ENCODE results near the gene DDX1. TPM values are rescaled to one million over a fixed set of nuclear protein-coding genes. Genes with fewer than 3 reads are reported as not detected.

Gene DDX1
- total RNA-seq, 1 donor from 2014 or later: 81.3 TPM

DNA sequence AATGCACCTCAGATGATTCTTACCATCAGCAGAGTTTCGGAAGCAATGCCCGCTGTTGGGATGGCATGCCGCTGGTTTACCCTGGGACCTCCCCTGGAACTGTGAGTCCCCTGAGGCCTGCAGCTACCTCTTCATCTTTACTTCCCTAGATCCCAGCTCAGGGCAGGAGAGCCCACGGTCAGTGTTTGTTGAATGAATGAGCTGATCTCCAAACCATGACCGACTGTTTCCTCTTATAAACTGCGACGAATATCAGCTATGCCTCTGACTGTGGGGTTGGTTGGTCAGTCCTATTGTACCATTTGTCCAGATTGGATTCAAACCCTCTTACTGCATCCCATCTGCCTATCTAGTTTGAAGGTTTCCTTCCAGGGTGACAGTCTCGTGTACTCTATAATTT lies 64.4 kb downstream of the DDX1 start:
- peak; percentile 50 for FAIRE-seq
- Histone ChIP-seq H3K27me3 (ENCODE audit: control insufficient read depth, insufficient read depth, low read length) (peaks cover 2% of the 10 kb centered on the region), H3K4me3 (ENCODE audit: low read depth, low read length) (no peak overlapping the region), H3K36me3 (ENCODE audit: control insufficient read depth, insufficient read depth, low read length) (no peaks in the 10 kb centered on the region)
- no peak for DNase-seq (ENCODE audit: low read depth)
- TF ChIP-seq, protein P1, sequence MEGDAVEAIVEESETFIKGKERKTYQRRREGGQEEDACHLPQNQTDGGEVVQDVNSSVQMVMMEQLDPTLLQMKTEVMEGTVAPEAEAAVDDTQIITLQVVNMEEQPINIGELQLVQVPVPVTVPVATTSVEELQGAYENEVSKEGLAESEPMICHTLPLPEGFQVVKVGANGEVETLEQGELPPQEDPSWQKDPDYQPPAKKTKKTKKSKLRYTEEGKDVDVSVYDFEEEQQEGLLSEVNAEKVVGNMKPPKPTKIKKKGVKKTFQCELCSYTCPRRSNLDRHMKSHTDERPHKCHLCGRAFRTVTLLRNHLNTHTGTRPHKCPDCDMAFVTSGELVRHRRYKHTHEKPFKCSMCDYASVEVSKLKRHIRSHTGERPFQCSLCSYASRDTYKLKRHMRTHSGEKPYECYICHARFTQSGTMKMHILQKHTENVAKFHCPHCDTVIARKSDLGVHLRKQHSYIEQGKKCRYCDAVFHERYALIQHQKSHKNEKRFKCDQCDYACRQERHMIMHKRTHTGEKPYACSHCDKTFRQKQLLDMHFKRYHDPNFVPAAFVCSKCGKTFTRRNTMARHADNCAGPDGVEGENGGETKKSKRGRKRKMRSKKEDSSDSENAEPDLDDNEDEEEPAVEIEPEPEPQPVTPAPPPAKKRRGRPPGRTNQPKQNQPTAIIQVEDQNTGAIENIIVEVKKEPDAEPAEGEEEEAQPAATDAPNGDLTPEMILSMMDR (IDR thresholded peaks at IDR 0.05; ENCODE audit: insufficient read depth, low read length, severe bottlenecking): no peak

DNA sequence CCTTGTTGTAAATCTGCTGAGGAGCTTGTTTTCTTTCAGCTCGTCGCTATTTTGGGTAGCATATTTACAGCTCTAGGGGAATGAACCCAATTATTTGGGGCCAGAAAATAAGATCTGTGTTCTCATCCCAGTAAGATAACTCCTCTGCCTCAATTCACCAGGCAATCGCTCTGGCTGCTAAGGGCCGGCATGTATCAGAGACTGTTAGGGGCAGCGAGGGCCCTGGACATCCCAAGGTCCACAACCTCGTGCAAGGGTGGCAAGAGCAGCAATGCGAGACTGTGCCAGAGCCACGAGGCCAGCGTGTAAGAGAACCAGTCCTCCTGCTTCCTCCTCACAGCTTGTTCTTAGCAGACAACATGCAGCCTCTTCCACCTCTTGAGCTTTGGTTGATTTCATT lies 66.1 kb downstream of the DDX1 start:
- no peak for DNase-seq (ENCODE audit: low read depth)
- no peak for FAIRE-seq
- TF ChIP-seq, protein P1 (IDR thresholded peaks at IDR 0.05; ENCODE audit: insufficient read depth, low read length, severe bottlenecking): no peak
- Histone ChIP-seq H3K4me3 (ENCODE audit: low read depth, low read length) (no peak overlapping the region), H3K36me3 (ENCODE audit: control insufficient read depth, insufficient read depth, low read length) (no peaks in the 10 kb centered on the region), H3K27me3 (ENCODE audit: control insufficient read depth, insufficient read depth, low read length) (peaks cover 2% of the 10 kb centered on the region)

DNA sequence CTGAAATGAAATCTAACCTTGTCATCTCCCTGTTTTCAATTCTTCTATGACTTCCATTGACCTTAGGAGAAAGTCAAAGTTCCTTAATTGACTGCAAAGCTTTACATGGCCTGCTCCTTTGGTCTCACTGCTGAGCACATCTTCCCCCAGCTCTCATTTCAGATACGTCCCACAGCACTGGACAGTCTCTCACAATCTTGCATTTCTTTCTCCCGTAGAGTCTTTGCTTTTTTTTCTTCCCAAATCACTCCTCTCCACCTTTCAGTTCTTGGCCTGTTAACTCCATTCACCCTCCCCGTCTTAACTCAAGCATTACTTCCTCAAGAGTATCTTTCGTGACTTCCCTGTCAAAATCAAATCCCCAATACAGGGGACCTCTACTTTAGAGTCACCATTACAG lies 67.2 kb downstream of the DDX1 start:
- Histone ChIP-seq H3K4me3 (ENCODE audit: low read depth, low read length) (no peak overlapping the region), H3K27me3 (ENCODE audit: control insufficient read depth, insufficient read depth, low read length) (peaks cover 2% of the 10 kb centered on the region), H3K36me3 (ENCODE audit: control insufficient read depth, insufficient read depth, low read length) (no peaks in the 10 kb centered on the region)
- TF ChIP-seq, protein P1 (IDR thresholded peaks at IDR 0.05; ENCODE audit: insufficient read depth, low read length, severe bottlenecking): no peak
- FAIRE-seq: no peak
- no peak for DNase-seq (ENCODE audit: low read depth)

DNA sequence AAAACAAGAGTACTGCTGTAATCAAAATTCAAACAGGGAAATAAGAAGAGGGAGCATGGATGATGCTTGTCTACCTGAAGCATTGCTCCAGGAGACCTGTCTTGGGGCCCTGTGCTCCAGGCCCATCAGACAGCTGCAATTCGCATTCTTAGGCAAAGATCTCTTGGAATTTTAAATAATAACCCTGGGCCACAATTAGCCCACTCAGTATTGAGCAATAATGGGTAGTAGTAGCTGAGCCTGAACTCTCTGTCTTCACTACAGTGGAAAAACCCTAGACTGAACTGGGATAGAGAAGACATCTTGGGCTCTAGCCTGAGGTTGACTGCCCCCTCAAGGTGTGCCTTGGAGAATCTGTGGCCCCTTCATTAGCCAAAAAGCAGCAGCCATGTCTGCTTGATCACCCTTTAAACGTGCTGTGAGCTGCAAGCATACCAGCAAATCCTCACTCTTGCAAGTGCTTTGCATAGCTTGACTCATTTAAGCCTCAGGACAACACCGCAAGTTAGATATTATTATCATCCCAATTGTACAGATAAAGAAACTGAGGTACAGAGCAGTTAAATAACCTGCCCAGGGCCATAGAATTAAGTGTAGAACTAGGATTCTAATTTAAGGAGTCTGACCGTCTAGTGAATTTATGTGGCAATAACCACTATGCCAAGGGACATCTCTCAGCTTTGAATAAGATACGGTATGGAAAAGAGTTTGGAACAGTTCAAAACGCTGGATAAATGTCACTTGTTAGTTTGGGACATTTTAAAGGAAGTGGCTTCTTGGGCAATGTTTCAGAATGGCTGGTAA lies 69.0 kb downstream of the DDX1 start:
- no peaks in the 10 kb centered on the region for H3K36me3 ChIP-seq (ENCODE audit: control insufficient read depth, insufficient read depth, low read length)
- DNase-seq (ENCODE audit: low read depth) (no peak), FAIRE-seq (no peak)
- H3K4me3 ChIP-seq (ENCODE audit: low read depth, low read length): no peak overlapping the region
- peaks cover 2% of the 10 kb centered on the region for H3K27me3 ChIP-seq (ENCODE audit: control insufficient read depth, insufficient read depth, low read length)
- TF ChIP-seq, protein P1 (IDR thresholded peaks at IDR 0.05; ENCODE audit: insufficient read depth, low read length, severe bottlenecking): no peak

- H3K27me3 ChIP-seq (ENCODE audit: control insufficient read depth, insufficient read depth, low read length): peaks cover 2% of the 10 kb centered on the region
These were observed 69.6 kb downstream of the DDX1 start for GRCh38 chr2:15661295-15661569.

More at GRCh38 chr2:15661295-15661569, 69.6 kb downstream of the DDX1 start:
- no peak for DNase-seq (ENCODE audit: low read depth)
- H3K4me3 ChIP-seq (ENCODE audit: low read depth, low read length): no peak overlapping the region
- FAIRE-seq: no peak
- H3K36me3 ChIP-seq (ENCODE audit: control insufficient read depth, insufficient read depth, low read length): no peaks in the 10 kb centered on the region
- TF ChIP-seq, protein P1 (IDR thresholded peaks at IDR 0.05; ENCODE audit: insufficient read depth, low read length, severe bottlenecking): no peak
